NOMO-1 (cell line): Measurements from ENCODE around the gene CEP350.
"Not testable (repeated sequence)": the region's sequence is repeated elsewhere in the genome, so short reads cannot be mapped to it uniquely, and the experiment has no call there.

ENCODE experiments used
- DNase-seq, 2 experiments: peaks; one replicate each; lab custom pipeline; 2025; ENCODE audit not compliant: unreplicated experiment in 2 of 2; lab: John Stamatoyannopoulos, UW

The CEP350 gene

DNA sequence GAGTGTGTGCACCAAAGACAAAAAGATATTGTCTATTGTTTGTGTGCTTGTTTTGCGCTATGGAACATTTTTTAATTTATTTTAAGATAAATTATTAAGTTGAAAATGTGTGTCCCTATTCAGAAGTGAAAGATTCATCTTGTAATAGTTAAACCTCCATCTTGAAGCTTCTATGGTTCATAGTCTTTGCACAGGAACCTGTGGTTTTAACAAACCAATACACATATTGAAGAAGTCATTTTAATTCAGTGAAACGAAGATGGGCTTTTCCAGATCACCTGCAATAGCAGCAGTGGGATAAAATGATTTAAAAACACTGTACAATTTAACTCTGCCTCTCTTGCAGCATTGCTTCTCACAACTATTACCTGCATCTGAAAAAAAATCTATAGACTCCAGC lies 157.5 kb downstream of the CEP350 start:
- DNase-seq = no peak

DNA sequence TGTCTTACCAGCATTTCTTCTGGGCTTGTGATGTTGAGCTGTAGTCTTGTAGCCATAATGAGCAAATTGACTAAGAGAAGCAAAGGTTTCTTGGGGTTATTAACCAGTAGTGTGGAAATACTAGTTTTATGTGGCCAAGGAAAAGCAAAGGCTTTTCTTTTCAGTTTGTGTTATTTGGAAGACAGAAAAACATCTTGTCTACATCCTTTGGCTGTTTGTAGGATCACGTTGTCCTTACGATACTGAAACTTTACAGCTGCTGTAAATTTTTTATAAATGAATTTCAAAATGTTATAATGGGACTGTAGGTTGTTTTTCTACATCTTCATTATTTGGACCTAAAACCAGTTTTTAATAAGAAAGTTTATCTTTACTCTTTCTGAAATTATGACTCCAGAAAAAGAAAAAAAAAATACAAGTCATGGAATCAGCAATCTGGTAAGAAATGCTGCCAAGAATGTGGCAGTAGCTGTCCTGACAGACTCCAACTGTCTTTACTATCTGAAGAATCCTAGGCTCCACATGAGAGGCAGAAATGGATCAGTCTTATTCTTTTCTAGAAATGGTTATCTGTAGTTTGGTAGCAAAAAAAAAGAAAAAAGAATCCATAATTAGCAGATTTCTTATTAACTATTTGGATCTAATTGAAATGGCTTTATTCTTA lies 158.5 kb downstream of the CEP350 start:
- DNase-seq = no peak

DNA sequence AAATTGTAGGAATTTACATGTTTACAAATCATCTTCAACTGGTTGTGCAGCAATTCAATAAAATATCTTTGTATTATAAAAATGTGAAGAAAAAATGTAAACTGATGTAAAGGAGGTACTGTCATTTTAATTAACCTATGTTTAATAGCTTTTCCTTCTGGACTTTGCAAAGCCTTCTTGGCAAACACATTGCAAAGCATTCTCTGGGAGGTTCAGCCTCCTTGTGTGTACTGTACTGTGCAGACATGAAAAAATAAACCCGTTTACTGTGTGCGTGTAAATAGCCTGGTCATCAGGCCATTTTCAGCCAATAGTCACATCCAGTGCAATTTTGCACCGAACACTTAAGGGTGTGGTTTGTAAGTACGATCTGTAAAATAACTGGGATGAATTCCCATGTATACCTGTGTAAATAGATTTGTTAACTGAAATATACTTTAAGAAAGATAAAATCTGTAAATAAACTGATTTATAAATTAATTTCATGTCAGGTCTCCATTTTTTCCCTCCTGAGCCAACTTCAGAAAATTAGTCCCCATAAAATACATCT lies 159.9 kb downstream of the CEP350 start:
- DNase-seq = no peak

DNA sequence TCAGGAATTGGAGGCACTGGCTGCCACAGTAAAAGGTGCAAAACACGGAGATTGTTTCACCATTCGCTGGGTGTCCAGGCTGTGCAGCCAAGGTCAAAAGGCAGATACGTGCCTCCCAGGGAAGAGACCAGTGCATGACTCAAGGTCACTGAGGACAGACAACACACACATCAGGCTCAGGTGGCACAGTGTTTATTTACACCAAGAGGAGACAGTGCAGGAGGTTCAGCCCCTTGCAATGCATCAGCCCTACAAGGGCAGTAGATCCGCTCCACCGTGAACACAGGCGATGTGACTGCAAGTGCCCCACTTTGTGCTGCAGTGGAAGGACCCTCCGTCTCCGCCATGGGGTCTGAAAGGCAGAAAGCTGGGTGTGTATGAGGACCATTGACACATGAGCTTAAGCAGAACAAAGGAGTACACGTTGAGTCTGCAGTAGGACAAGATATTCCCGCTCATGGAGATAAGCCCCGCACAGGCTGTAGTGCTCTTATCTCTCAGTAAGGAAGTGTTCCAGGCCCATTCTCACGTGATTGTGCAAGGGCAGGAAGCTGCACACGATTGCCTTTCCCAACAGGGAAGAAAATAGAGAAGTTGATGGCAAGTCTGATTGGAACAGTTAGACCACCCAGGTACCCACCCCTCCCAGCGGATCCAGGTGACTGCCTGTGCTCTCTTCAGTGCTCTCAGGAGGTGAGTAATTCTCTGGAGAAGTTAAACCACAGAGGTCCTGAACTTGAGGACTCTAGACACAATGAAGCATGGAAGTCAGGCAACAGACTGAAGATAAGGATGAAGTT lies 162.6 kb downstream of the CEP350 start:
- DNase-seq = peak; percentile 25 to 43

DNA sequence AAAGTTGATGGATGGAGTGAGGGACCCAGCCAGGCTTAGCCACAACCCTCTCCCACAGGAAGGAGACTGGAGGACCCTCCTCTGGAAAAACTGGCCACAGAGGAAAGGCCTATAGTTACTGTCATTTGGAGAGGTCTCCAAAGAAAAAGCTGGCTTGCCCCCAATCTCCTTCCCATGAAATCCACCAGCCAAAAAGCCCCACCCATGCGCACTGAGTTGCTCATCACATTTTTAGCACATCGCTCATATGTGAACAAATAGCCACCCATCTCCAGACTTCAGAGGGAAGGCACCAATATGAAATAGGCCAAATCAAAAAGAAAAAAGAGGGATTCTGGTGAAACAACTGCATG lies 163.1 kb downstream of the CEP350 start:
- DNase-seq = no peak

DNA sequence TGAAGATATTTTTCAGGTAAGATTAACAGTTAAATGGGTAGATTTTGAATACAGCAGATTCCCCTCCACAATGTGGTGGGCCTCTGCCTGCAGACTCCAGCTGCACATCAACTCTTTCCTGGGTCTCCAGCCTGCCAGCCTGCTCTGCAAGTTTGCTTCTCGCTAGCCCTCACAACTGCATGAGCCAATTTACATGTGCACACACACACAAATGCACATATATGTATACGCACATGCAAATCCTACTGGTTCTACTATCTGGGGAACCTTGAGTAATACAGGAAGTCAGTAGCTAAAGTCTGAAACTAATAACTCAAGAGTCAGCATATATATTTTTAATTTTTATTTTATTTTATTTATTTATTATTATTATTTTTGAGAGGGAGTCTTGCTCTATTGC lies 165.2 kb downstream of the CEP350 start:
- DNase-seq = peak in 1 of 2 experiments; percentile 3

DNA sequence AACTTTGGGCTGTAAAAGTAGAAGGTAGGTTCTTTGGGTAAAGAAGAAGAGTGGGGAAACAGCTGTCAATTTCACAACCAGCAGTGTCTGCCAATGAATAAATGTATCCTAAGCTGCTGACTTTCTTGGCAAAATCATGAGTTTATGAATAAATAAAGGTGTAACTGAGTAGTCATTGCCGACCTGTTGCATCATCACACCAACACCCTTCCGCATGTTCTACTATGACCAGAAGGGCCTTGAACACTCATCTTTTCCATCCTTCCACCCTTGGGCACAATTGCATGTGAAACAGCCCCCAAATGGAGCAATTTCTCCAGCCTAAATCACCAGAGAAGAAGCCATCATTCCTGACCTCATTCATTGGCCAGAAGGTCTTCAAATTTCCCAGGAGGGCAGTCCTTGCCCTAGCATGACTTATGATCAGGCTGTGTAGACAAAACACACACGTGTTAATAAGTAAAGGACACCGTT lies 168.9 kb downstream of the CEP350 start:
- no peak for DNase-seq

DNA sequence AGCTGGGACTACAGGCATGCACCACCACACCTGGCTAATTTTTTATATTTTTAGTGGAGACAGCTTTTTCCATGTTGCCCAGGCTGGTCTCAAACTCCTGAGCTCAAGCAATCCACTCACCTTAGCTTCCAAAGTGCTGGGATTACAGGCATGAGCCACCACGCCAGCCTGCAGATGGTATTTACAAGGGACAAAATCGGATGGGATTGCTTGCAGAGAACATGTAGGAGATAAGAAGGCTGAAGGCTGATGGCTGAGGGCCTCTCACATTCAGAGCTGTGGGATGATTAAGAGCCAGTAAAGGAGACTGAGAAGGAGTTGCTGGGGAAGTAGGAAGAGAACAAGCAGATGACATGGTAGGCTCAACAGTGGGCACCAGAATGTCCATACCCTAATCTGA lies 176.0 kb downstream of the CEP350 start:
- DNase-seq = no peak

DNA sequence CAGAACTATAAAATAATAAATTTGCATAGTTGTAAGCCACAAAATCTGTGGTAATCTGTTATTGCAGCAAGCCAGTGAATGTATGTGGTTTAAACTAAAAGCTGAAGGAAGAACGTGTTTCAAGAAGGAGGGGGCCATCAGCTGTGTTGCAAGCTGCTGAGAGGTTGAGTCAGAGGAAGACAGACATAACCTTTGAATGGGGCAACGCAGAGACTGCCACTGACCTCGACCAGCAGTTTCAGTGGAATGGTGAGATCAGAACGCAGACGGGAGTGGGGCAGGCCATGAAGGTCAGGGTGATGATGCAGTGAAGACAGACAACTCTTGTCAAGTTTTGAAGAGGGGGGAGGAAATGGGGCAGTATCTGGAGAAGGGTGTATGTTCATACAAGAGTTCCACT lies 176.9 kb downstream of the CEP350 start:
- peak; percentile 93 to 99 for DNase-seq

DNA sequence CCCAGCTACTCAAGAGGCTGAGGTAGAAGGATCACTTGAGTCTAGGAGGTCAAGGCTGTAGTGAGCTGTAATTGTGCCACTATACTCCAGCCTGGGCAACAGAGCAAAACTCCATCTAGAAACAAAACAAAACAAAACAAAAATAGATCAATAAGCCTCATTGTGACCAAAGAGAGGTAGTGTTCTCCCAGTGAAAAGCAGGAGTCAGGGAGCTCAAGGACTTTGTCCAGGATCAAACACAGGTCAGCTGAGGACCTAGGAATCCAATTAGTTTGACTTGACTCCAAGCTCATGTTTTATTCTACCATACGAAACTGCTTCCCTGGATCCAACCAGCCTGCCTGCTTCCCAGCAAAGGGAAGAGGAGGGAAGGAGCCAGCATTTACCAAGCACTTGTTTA lies 178.6 kb downstream of the CEP350 start:
- DNase-seq = no peak

DNA sequence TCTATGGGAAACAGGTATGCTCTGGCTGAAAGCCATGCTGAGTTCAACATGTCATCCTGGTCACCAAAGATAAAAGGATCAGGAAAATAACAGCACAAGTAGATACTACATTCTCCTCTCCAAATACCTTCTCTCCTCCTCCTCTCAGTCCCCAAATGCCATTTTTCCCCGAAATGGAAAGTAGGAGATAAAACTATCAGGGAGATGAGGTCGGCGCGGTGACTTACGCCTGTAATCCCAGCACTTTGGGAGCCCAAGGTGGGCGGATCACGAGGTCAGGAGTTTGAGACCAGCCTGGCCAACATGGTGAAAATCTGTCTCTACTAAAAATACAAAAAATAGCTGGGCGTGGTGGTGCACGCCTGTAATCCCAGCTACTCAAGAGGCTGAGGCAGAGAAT lies 179.1 kb downstream of the CEP350 start:
- DNase-seq = not testable (repeated sequence)

DNA sequence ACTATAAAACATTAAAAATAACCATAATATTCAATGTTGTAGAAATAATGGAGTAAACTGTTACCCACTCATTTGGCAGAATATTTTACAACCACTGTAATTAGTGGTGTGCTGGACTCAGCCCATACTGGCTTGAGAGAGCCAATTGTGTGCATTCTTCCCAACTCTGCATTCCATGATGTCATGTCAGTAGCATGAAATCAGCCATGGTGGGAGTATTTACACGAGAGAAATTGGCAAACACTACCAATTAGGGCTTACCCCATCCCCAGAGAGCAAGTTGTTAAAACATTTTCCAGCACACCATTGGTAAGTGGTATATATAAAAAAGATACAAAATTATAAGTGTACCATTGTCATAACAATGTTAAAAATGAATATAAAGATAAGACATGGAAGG lies 180.9 kb downstream of the CEP350 start:
- DNase-seq = no peak

DNA sequence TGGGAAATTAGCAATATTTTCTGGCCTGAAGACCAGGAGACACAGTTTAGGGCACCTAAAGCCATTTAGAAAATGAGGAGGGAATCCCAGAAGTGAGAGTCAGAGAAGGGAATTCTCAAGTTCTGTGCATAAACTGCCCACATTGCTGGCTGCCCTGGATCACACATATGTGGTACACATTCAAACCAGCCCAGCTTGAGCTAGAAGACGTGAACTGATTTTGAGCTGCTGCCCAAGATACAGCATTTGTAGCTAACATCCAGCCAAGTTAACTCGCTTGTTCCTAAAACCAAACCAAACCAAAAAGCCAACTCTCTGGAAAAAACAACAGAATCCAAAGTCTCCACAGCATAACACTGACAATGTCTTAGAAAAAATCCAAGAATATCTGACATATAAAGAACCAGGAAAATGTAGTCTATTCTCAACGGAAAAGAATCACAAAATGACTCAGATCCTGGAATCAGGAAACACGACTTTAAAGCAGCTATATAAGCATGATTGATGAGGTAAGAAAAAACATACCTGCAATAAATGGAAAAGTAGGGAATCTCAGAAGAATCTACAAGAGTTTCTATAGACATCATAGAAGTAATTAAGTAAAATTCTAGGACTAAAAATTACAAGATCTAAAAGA lies 181.8 kb downstream of the CEP350 start:
- DNase-seq = no peak

DNA sequence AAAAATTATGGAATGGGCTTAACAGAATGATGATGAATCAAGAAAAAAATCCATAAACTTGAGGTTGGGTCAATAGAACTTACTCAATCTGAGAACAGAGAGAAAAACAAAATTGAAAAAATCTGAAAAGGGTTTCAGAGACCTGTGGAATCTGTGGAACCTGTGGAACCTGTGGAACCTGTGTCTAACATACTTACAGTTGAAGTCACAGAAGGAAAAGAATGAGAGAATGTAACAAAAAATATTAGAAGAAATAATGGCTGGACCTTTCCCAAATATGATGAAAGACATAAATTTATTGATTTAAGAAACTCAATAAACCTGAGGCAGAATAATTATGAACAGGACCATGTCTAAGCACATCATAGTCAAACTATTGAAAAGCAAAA lies 182.4 kb downstream of the CEP350 start:
- no peak for DNase-seq

DNA sequence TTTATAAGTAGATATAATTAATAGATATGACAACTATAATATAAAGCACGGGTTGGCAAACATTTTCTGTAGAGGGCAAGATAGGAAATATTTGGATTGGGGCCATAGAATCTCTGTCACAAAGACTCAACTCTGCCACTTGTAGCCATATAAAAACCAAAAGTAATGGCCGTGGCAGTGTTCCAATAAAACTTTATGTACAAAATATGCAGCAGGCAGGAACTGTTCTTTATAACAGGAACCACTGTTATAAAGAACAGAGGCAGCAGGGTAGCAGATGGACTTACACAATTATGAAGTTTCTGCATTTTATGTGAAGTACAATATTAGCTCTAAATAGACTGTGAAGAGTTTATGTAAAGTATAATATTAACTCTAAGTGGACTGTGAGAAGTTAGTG lies 183.2 kb downstream of the CEP350 start:
- no peak for DNase-seq

DNA sequence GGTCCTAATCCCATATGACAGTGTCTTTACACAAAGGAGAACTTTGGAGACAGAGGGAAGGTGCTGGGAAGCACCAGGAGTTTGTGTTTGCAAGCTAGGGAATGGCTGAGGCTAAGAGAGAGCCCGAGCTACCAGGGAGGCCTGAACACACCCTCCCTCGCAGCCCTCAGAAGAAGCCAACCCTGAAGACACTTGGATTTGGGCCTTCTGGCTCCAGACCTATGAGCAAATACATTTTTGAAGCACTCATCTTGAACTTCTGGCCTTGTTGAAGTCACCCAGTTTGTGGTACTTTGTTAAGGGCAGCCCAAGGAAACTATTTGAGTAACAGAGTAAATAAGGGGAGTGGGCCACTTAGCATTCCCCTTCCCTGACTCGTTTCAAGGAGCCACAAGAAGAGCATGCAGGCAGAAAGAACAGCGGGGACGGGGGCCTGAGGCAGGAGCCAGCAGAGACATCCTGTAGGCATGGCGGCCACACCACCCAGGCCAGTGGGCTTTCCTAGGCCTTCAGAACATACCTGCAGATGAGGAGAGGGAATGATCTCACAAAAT lies 186.8 kb downstream of the CEP350 start:
- no peak for DNase-seq

DNA sequence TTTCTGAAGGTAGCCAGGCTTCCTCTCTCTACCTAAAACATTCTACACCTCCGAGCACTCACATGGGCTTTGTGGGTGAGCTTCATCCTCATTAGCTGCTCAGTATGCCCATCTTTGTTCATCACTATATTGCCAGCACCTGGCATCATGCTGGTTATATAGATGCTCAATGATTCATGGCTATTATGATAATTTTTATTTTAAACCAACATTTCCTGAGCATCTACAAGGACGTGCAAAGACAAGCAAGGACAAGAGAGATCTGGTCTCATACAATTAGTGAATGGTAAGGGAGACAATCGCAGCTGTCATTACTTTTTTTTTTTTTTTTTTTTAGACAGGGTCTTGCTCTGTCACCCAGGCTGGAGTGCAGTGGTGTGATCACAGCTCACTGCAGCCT lies 188.7 kb downstream of the CEP350 start:
- no peak for DNase-seq

DNA sequence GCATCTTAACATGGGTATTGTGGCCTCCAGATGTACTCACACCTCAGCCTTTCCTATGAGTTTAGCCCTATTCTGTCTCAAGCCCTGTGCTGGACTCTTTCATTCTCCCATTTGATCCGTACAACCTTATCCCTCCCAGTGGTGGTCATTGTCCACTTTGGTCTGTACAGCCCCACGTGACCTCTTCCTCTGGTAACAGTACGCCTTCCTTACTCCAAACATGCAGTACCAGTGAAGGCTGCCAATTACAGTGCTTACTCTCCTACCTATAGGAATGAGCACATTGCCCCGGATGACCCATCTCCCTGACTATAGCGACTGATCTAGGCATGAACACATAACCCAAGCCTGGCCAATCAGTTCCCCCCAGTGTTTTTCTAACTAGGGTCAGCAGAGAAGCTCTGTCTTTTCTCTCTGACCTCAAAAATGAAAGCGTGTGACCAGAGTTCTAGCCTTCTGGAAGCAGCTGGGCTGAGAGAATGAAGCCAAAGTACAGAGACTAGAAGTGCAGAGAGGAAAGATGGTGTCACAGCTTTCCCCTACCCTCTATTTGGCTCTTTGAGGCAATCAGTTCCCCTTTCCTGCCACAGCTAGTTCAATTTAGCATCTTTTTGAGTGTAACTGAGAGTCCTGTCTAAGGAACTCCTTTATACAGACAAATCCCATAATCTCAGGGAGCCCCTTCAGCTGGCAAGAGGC lies 190.2 kb downstream of the CEP350 start:
- DNase-seq = peak in 1 of 2 experiments; percentile 17

DNA sequence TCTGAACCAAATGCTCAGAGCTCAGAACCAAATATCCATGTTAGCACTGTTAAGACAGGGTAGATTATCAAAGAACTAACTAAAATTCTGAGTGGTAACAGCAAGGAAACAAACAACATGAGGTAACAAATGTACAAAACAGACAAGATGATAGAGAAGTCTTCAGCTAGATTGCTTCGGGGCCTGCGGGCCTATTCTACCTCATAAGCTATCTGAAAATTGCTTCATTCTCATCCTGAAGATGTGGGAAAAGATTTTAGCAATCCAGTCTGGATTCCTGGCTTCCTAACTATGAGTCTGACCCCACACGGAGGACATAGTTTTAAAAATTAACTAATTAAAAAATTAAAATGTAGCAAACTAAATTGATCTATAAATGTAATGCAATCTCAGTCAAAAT lies 190.8 kb downstream of the CEP350 start:
- no peak for DNase-seq

DNA sequence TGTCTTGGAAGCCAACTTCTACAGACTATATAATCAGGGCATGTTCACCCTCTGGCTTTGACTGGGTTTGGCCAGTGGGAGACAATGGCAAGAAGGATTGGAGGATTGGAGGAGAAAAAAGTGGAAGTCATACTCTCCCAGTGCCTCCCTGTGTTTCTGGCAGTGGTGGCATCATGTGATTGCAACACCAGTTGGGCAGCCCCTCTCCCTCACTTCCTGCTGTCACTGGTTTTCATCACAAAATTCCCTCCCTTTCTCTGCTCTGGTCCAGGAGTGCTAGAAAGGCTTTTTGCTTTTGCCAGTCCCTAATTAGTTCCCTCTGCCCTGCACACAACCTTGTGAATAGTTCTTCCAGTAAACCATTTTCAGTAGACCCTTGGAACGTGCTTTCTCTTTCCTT lies 196.4 kb downstream of the CEP350 start:
- DNase-seq = peak; percentile 37 to 38

DNA sequence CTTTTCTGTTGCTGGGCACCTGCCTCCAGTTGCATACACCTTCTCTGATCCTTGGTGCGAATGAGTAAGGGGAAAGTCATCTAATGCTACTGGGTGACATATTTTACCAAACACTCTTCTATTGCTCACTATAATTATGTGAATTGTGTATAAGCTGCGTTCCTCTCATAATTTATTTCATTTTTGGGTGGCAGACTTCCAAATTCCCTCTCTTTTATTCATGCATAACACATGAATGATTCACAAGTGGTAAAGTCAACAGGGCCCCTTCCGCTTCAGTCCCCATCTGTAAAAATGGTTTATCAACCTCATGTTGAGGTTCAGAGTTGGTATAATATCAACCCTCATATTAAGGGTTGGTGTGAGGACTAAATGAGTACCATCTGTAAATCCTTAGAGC lies 196.9 kb downstream of the CEP350 start:
- DNase-seq = no peak
